ENCODE results near the gene EXOC3L2. TPM values are rescaled to one million over a fixed set of nuclear protein-coding genes. Genes with fewer than 3 reads are reported as not detected.
"Not testable (repeated sequence)": the region's sequence is repeated elsewhere in the genome, so short reads cannot be mapped to it uniquely, and the experiment has no call there.

The EXOC3L2 gene
- total RNA-seq, 2 experiments from 2014 or later, result not detected

DNA sequence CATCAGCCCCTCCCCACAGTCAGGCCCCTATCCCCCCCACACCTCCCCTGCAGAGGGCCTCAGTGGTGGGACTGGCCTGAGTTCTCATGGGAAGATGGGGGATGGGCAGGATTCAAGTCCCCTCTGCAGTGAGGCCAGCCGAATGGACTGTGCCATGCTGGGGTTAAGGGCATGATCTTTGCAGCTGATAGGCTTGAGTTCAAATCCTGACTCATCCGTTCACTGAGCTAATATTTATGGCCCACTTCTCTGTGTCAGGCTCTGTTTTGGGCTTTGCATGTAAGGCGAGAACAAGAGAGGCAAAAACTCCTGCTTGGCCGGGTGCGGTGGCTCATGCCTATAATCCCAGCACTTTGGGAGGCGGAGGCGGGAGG is 26.5 kb upstream of the EXOC3L2 start:
- POLR2A ChIA-PET, result no interaction called here
- H3K36me3 Mint-ChIP-seq (ENCODE audit: low read depth), result peaks cover 6% of the 10 kb centered on the region
- CTCF ChIA-PET, result no interaction called here
- no peak overlapping the region for H3K4me3 Mint-ChIP-seq
- no peak for DNase-seq
- no peak overlapping the region for H3K27ac Mint-ChIP-seq
- H3K9me3 Mint-ChIP-seq (ENCODE audit: insufficient read depth), result no peaks in the 10 kb centered on the region
- no peak for ATAC-seq
- no peaks in the 10 kb centered on the region for H3K27me3 Mint-ChIP-seq (ENCODE audit: low read depth)
- H3K4me1 Mint-ChIP-seq (ENCODE audit: low read depth), result no peaks in the 10 kb centered on the region

DNA sequence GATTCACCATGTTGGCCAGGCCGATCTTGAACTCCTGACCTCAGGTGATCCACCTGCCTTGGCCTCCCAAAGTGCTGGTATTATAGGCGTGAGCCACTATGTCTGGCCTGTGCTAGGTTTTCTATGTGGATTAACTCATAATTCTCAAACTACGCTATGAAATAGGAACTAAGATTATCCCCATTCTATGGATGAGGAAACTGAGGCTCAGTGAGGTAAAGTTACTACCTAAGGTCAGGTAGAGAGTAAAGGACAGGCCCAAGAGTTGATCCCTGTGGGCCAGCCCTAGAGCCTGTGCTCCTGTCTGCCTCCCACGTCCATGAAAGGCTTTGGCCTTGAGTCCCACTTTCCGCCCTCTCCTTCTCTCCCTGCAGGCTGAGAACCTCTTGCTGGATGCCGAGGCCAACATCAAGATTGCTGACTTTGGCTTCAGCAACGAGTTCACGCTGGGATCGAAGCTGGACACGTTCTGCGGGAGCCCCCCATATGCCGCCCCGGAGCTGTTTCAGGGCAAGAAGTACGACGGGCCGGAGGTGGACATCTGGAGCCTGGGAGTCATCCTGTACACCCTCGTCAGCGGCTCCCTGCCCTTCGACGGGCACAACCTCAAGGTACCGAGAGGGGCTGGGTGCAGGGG is 26.0 kb upstream of the EXOC3L2 start:
- POLR2A ChIA-PET, result no interaction called here
- no peak overlapping the region for H3K4me3 Mint-ChIP-seq
- H3K4me1 Mint-ChIP-seq (ENCODE audit: low read depth), result no peaks in the 10 kb centered on the region
- H3K9me3 Mint-ChIP-seq (ENCODE audit: insufficient read depth), result no peaks in the 10 kb centered on the region
- H3K27me3 Mint-ChIP-seq (ENCODE audit: low read depth), result no peaks in the 10 kb centered on the region
- H3K27ac Mint-ChIP-seq, result no peak overlapping the region
- DNase-seq (no peak), ATAC-seq (no peak)
- H3K36me3 Mint-ChIP-seq (ENCODE audit: low read depth), result peaks cover 5% of the 10 kb centered on the region
- CTCF ChIA-PET, result no interaction called here

DNA sequence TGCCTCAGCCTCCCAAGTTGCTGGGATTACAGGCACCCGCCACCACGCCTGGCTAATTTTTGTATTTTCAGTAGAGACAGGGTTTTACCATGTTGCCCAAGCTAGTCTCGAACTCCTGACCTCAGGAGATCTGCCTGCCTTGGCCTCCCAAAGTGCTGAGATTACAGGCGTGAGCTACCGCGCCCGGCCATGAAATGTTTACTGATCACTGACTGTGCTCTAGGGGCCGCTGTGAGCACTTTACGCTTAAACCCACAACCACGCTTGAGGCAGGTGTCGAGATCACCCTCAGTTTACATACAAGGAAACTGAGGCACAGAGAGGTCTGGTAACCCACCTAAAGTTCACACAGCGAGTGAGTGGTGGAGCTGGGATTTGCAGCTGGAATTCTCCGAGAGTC is 24.7 kb upstream of the EXOC3L2 start:
- H3K27ac Mint-ChIP-seq; ATAC-seq; DNase-seq; POLR2A ChIA-PET; H3K4me3 Mint-ChIP-seq; H3K4me1 Mint-ChIP-seq (ENCODE audit: low read depth); H3K27me3 Mint-ChIP-seq (ENCODE audit: low read depth); H3K36me3 Mint-ChIP-seq (ENCODE audit: low read depth); CTCF ChIA-PET; H3K9me3 Mint-ChIP-seq (ENCODE audit: insufficient read depth): not testable (repeated sequence)

DNA sequence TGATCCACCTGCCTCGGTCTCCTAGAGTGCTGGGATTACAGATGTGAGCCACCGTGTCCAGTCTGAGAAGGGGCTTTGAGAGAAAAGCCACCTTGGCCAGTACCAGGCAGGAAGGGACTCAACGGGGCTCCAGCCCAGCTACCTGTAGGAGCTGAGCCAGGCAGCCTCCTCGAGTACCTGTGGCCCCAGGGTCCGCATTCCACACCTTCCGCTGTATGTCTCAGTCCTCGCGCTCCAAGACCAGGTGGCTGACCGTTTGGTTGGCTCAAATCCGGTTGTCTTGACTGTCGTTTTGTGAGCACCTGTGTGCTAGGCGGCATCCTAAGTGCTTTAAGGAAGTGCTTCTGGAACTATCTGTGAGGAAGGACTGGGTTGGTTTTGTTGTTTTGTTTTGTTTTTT is 22.1 kb upstream of the EXOC3L2 start:
- Mint-ChIP-seq H3K9me3 (ENCODE audit: insufficient read depth) (no peaks in the 10 kb centered on the region), H3K4me3 (no peak overlapping the region), H3K36me3 (ENCODE audit: low read depth) (peaks cover 5% of the 10 kb centered on the region), H3K27ac (no peak overlapping the region), H3K4me1 (ENCODE audit: low read depth) (no peaks in the 10 kb centered on the region), H3K27me3 (ENCODE audit: low read depth) (no peaks in the 10 kb centered on the region)
- DNase-seq (no peak), ATAC-seq (no peak)
- ChIA-PET CTCF (no interaction called here), POLR2A (no interaction called here)

DNA sequence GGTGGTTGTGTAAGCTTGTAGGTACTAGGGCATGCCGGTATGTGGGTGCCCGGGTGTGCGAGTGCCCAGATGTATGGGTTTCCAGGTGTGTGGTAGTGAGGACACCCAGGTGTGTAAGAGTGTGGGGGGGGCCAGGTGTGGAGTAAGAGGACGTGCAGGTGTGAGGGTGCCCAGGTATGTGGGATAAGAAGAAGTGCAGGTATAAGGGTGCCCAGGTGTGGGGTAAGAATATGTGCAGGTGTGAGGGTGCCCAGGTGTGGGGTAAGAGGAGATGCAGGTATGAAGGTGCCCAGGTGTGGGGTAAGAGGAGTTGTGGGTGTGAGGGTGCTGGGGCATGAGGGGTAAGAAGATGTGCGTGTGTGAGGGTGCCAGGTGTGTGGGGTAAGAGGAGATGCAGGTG is 20.2 kb upstream of the EXOC3L2 start:
- CTCF ChIA-PET, result no interaction called here
- no peak overlapping the region for H3K27ac Mint-ChIP-seq
- POLR2A ChIA-PET, result no interaction called here
- DNase-seq (no peak), ATAC-seq (no peak)
- no peak overlapping the region for H3K4me3 Mint-ChIP-seq
- H3K36me3 Mint-ChIP-seq (ENCODE audit: low read depth), result no peaks in the 10 kb centered on the region
- no peaks in the 10 kb centered on the region for H3K27me3 Mint-ChIP-seq (ENCODE audit: low read depth)
- H3K9me3 Mint-ChIP-seq (ENCODE audit: insufficient read depth), result no peaks in the 10 kb centered on the region
- no peaks in the 10 kb centered on the region for H3K4me1 Mint-ChIP-seq (ENCODE audit: low read depth)

DNA sequence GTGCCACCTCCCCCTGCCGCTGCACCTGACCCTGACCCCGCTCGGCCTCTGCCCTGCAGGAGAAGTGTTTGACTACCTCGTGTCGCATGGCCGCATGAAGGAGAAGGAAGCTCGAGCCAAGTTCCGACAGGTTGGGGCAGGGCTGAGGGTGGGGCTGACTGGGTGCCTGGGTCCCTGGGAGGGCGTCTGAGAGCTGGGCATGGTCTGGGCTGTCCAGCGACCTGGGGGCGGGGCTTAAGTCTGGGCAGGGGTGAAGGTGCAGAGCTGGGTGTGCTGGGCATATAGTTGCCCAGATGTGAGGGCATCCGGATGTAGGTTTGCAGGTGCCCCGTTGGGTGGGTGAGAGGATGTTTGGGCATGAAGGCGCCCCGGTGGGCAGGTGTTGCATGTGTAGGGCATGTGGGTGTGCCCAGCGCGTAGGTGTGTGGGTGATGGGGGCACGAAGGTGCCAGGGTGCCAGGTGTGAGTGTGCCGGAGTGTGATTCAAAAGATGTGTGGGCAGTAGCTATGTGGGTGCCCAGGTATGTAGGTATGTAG is 19.6 kb upstream of the EXOC3L2 start:
- CTCF ChIA-PET, result no interaction called here
- no peak for DNase-seq
- Mint-ChIP-seq H3K36me3 (ENCODE audit: low read depth) (no peaks in the 10 kb centered on the region), H3K27ac (no peak overlapping the region), H3K9me3 (ENCODE audit: insufficient read depth) (no peaks in the 10 kb centered on the region), H3K4me3 (no peak overlapping the region), H3K27me3 (ENCODE audit: low read depth) (no peaks in the 10 kb centered on the region), H3K4me1 (ENCODE audit: low read depth) (no peaks in the 10 kb centered on the region)
- POLR2A ChIA-PET, result no interaction called here
- ATAC-seq, result no peak

DNA sequence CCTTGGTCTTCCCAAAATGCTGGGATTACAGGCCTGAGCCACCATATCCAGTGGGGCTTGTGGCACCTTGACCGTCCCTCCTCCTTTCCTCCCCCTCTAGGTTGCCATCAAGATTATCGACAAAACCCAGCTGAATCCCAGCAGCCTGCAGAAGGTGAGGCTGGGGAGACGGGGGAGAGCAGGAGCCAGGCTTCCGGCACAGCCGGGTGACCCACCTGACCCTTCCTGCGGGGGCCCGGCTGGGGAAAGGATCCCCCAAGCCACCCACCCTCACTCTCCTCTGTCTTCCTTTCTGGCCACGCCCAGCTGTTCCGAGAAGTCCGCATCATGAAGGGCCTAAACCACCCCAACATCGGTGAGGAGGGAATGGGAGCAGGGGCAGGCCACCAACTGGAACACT is 17.8 kb upstream of the EXOC3L2 start:
- CTCF ChIA-PET, result no interaction called here
- DNase-seq (no peak), ATAC-seq (no peak)
- Mint-ChIP-seq H3K27ac (no peak overlapping the region), H3K27me3 (ENCODE audit: low read depth) (no peaks in the 10 kb centered on the region), H3K4me3 (no peak overlapping the region), H3K9me3 (ENCODE audit: insufficient read depth) (no peaks in the 10 kb centered on the region), H3K4me1 (ENCODE audit: low read depth) (no peaks in the 10 kb centered on the region), H3K36me3 (ENCODE audit: low read depth) (no peaks in the 10 kb centered on the region)
- POLR2A ChIA-PET, result no interaction called here

DNA sequence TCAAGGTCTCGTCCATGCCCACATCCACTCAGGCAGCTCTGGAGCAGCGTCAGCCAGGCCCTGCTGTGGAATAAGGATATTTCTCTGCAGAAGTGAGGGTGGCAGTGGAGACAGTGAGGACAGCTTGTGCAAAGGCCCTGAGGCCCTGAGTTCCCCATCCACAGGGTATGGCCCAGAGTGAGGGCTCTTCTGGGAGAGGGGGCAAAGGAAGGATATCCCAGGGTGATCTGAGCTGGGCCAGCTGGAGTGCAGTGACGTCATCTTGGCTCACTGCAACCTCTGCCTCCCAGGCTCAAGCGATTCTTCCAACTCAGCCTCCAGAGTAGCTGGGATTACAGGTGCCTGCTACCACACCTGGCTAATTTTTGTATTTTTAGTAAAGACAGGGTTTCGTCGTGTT is 17.4 kb upstream of the EXOC3L2 start:
- ATAC-seq, result no peak
- CTCF ChIA-PET, result no interaction called here
- no peaks in the 10 kb centered on the region for H3K36me3 Mint-ChIP-seq (ENCODE audit: low read depth)

DNA sequence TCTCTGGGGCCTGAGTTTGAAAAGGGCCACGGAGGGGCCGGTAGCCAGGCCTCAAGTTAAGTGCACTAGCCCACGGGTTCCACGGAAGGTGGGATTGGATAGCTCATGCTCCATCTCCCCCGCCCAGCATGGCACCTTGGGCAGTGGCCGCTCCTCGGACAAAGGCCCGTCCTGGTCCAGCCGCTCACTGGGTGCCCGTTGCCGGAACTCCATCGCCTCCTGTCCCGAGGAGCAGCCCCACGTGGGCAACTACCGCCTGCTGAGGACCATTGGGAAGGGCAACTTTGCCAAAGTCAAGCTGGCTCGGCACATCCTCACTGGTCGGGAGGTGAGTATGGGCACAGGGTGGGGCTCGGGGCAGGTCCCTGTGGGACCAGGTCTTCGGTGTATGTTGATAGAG is 13.7 kb upstream of the EXOC3L2 start:
- H3K4me1 Mint-ChIP-seq (ENCODE audit: low read depth), result peaks cover 10% of the 10 kb centered on the region
- ChIA-PET CTCF (no interaction called here), POLR2A (no interaction called here)
- no peaks in the 10 kb centered on the region for H3K9me3 Mint-ChIP-seq (ENCODE audit: insufficient read depth)
- no peaks in the 10 kb centered on the region for H3K36me3 Mint-ChIP-seq (ENCODE audit: low read depth)
- no peak overlapping the region for H3K27ac Mint-ChIP-seq
- no peaks in the 10 kb centered on the region for H3K27me3 Mint-ChIP-seq (ENCODE audit: low read depth)
- no peak overlapping the region for H3K4me3 Mint-ChIP-seq
- ATAC-seq (no peak), DNase-seq (no peak)

More for the DNA sequence above, 17.4 kb upstream of the EXOC3L2 start:
- no peak for DNase-seq
- no peaks in the 10 kb centered on the region for H3K27me3 Mint-ChIP-seq (ENCODE audit: low read depth)
- H3K4me3 Mint-ChIP-seq, result no peak overlapping the region
- no peak overlapping the region for H3K27ac Mint-ChIP-seq
- no peaks in the 10 kb centered on the region for H3K9me3 Mint-ChIP-seq (ENCODE audit: insufficient read depth)
- H3K4me1 Mint-ChIP-seq (ENCODE audit: low read depth), result no peaks in the 10 kb centered on the region
- POLR2A ChIA-PET, result interaction anchor here (0.7 kb wide), 1 partner anchor 84 kb away, joined by 4 read pairs; the partner anchor contains the start of gene TRAPPC6A

DNA sequence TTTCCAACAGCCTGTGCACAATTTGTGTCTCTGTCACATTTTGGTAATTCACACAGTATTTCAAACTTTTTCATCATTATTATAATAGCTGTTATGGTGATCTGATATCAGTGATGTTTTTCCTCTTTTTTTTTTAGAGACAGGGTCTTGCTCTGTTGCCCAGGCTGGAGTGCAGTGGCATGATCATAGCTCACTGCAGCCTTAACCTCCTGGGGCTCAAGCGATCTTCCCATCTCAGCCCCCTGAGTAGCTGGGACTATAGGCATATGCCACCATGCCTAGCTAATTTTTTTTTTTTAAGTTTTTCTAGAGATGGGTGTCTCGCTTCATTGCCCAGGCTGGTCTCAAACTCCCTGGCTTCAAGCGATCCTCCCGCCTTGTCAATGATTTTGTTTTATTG is 11.6 kb upstream of the EXOC3L2 start:
- Mint-ChIP-seq H3K27ac (no peak overlapping the region), H3K36me3 (ENCODE audit: low read depth) (no peaks in the 10 kb centered on the region), H3K4me3 (no peak overlapping the region), H3K4me1 (ENCODE audit: low read depth) (peaks cover 28% of the 10 kb centered on the region), H3K9me3 (ENCODE audit: insufficient read depth) (no peaks in the 10 kb centered on the region), H3K27me3 (ENCODE audit: low read depth) (no peaks in the 10 kb centered on the region)
- ChIA-PET CTCF (no interaction called here), POLR2A (no interaction called here)
- ATAC-seq (no peak), DNase-seq (no peak)

DNA sequence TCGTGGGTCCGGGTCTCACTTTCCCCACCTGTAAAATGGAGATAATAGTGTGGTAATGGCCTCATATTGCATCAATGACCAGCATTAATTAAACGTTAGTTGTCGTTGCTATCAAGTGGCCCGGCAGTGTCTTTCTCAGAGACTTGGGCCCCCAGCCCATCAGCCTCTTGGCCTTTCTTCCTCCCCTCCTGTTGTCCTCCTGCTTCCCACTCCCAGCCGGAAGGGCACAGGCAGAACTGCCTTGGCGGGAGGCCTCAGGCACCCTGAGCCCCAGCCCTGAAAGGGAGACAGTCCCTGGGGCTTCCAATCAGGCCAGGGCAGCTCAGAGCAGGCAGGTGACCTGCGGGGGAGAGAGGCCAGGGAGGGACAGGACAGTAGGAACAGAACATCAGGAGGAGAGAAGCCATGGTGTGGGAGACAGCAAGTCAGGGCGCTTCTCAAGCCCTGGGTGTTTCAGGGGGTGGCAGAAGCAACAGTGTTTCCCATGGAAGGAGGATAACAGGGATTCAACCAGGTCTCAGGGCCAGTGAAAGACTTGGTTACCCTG is 10.5 kb upstream of the EXOC3L2 start:
- no peaks in the 10 kb centered on the region for H3K36me3 Mint-ChIP-seq (ENCODE audit: low read depth)
- ChIA-PET POLR2A (no interaction called here), CTCF (no interaction called here)
- no peak for DNase-seq
- H3K4me3 Mint-ChIP-seq, result no peak overlapping the region
- H3K4me1 Mint-ChIP-seq (ENCODE audit: low read depth), result peaks cover 30% of the 10 kb centered on the region
- no peak overlapping the region for H3K27ac Mint-ChIP-seq
- H3K9me3 Mint-ChIP-seq (ENCODE audit: insufficient read depth), result no peaks in the 10 kb centered on the region
- no peak for ATAC-seq
- peaks cover 2% of the 10 kb centered on the region for H3K27me3 Mint-ChIP-seq (ENCODE audit: low read depth)

DNA sequence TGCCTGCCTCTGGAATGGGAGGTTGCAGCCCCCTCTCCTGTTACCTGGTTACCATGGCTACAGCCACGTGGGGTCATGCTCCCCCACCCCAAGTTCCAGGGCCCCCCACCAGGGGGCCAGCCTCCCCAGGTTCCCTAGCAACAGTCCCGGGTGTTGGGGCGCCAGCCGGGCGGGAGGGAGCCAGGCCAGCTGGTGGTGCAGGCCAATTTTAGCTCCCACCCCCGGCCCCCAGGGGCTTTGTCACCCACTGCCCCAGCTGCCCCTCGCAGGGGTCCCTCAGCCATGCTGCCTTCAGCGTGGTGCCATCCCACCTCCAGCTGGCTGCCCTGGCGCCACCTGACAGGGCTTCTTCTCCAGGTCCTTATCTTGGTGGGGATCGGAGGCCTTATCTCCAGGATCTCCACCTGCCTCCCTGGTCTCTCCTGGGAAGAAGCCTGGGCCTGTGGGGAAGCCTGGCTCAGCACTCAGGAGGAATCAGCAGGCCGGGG is 8.9 kb upstream of the EXOC3L2 start:
- DNase-seq, result no peak
- H3K27me3 Mint-ChIP-seq (ENCODE audit: low read depth), result peaks cover 2% of the 10 kb centered on the region
- peaks cover 36% of the 10 kb centered on the region for H3K4me1 Mint-ChIP-seq (ENCODE audit: low read depth)
- no peak overlapping the region for H3K27ac Mint-ChIP-seq
- CTCF ChIA-PET, result no interaction called here
- no peaks in the 10 kb centered on the region for H3K9me3 Mint-ChIP-seq (ENCODE audit: insufficient read depth)
- POLR2A ChIA-PET, result no interaction called here
- no peaks in the 10 kb centered on the region for H3K36me3 Mint-ChIP-seq (ENCODE audit: low read depth)
- ATAC-seq, result no peak
- no peak overlapping the region for H3K4me3 Mint-ChIP-seq

Measured in activated CD8-positive, alpha-beta T cell treated with anti-CD3 and anti-CD28 coated beads, Interleukin-2, amount 10 ng/mL, durations not matched to agents 7 days and 5 days (primary cell).